Suprapubic skin (tissue), 4 donors: Measurements from ENCODE around the gene KHDC1.

Experiments used
- CTCF ChIP-seq, 2 donors: fragments of 200-600 bp in 1 of 2; fragments of 450-650 bp in 1 of 2; sonication (generic) in 1 of 2; IDR thresholded peaks; one replicate each; pipeline ENCODE4 v1.5.1; 2016 to 2019; ENCODE audit warnings: antibody characterized with exemption in 2 of 2, mild to moderate bottlenecking in 1 of 2, moderate library complexity in 1 of 2
- POLR2A ChIP-seq, 2 donors: fragments of 450-650 bp; IDR thresholded peaks; one replicate each; pipeline ENCODE4 v1.6.1; 2017; ENCODE audit warnings: antibody characterized with exemption in 2 of 2, mild to moderate bottlenecking in 2 of 2, moderate library complexity in 2 of 2
- POLR2AphosphoS5 ChIP-seq, 3 donors: sonication (generic); formaldehyde crosslinking; IDR thresholded peaks; one replicate each; pipeline ENCODE4 v1.6.1; 2017; ENCODE audit warnings: antibody characterized with exemption in 3 of 3

GRCh38 chr6:73227606-73228255, 35.3 kb downstream of the KHDC1 start:
- TF ChIP-seq CTCF (IDR thresholded peaks at IDR 0.05) (no peak), POLR2A (IDR thresholded peaks at IDR 0.05) (no peak), POLR2AphosphoS5 (IDR thresholded peaks at IDR 0.05) (no peak)
